Measurements from ENCODE around the gene FZD10.
A peak's percentile ranks its signal among the peaks of the same experiment; 100 is the strongest.

FZD10 gene

DNA sequence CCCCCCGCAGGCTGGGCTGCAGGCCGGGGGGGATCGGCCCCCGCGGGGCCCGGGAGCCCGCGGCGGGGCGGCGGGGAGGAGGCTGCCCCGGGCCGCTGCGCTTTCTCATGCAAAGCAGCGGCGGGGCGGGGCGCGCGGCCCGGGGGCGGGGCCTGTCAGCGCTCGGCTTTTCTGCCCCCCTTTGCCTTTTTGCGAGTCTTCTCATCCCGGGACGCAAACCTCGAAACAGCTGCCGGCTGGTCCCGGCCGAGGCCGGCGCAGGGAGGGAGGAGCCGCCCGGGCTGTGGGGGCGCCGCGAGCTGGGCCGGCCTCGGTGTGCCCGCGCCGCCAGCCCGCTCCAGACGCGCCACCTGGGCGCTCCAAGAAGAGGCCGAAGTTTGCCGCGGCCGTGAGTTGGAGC, at the start of gene FZD10:
TSS of gene FZD10 (plus strand) at position 198 of the 400 bp plus-strand sequence. CDS start 479 bp downstream, outside the sequence.
- peak; percentile 6 for DNase-seq

- no peak for DNase-seq
These were observed 47.3 kb upstream of the FZD10 start for GRCh38 chr12:130114952-130115351.

DNA sequence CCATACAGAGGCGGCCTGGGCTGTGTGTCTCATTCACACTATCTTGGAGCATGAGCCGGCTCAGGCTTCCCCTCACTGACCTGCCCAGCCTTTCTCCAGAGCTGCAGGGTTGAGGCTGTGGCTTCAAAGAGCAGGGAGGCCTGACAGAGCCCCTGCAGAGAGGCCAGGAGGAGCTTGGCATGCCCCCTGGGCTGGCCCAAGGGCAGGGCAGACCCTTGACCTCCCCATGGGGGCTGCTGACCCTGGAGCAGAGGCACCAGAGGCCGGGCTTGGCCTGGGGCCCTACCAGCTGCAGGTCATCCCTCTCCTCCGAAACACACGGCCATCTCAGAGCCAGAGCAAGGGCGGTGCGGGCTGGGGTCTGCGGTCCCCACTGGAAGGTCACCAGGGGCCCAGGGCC, 46.6 kb upstream of the FZD10 start:
- no peak for DNase-seq

- no peak for DNase-seq
These were observed 45.5 kb upstream of the FZD10 start for GRCh38 chr12:130116791-130117190.

GRCh38 chr12:130117233-130117632, 45.0 kb upstream of the FZD10 start:
- no peak for DNase-seq

DNA sequence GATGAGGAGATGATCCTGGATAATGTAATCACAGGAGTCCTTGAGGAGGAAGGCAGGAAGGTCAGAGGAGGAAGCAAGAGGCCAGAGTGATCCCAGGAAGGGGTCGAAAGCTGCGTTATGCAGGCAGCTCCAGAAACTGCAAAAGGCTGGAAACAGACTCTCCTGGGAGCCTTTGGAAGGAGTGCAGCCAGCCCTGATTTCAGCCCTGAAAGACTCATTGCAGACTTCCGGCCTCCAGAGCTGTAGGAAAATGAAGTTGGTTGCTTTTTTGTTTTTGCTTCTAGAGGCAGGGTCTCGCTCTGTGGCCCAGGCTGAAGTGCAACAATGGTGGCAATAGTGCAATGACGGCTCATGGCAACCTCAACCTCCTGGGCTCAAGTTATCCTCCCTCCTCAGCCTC, 44.6 kb upstream of the FZD10 start:
- no peak for DNase-seq

GRCh38 chr12:130118181-130118580, 44.1 kb upstream of the FZD10 start:
- DNase-seq: no peak

- DNase-seq: no peak
These were observed 42.9 kb upstream of the FZD10 start for GRCh38 chr12:130119241-130119861.

- no peak for DNase-seq
These were observed 42.1 kb upstream of the FZD10 start for GRCh38 chr12:130120012-130120805.

DNA sequence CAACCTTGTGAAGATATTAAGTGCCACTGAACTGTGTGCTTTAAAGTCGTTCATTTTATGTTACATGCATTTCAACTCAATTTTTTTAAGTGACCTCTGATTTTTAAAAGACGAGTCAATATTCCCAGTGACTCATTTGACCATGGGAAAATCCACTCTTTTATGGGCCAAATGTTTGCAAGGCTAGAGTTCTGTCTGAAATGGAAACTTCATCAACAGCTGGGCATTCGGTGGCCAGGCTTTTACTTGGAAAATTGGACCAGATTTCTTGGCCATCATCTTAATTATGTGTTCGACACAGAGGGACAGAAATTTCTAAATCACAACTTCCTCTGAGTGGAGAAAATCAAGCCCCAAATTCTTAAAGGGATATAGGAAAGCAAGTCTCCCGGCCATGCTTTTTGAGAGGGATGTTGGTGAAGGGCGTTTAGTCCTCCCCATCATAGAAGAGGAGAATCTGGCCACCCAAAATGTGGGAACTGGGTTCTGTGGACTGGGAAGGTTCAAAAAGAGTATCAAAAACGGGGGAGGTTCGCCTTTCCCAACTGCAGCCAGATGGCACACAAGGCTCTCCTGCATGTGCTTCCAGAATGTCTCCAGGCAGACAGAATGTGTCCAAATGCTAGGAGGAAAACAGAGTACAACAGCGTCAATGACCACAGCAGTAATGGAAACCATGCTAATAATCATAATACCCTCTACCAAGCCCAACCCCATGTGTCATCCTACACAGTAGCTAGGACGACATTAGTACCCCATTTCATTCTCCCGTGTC, 40.9 kb upstream of the FZD10 start:
- no peak for DNase-seq

GRCh38 chr12:130122356-130122755, 39.9 kb upstream of the FZD10 start:
- DNase-seq: no peak

DNA sequence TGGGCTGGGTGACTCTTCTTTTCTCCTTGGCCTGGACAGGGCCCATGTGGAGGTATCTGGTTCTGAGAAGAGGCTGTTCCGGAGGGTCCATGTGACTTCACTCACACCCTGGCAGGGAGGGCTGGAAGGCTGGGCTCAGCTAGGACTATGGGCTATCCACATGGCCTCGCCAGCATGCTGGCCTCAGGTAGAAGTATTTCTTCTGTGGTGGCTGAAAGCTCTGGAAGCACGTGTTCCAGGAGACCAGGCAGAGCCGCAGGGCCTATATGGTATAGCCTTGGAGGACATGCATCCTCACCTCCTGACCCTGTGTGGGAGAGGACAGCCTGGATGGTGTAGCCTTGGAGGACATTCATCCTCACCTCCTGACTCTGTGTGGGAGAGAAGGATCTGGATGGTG, 38.2 kb upstream of the FZD10 start:
- DNase-seq: no peak

DNA sequence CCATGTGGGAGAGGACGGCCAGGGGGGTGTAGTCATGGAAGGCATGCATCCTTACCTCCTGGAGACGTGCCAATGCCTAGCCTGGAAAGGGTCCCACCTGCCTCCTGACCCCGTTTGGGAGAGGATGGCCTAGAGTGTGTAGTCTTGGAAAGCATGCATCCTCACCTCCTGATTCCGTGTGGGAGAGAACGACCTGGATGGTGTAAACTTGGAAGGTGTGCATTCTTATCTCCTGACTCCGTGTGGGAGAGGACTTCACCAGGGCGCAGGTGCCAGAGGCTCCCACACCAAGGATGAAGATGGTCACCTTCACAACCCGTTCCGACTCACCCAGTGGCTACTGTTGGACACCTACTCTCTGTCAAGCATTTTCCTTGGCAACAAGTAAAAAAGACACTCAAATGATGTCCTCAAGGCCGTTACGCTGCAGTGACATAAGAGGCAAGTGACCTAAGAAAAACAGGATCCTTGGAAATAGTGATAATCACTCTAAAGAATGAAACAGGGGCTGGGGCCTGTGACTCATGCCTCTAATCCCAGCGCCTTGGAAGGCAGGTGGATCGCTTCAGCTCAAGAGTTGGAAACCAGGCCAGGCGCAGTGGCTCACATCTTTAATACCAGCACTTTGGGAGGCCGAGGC, 37.5 kb upstream of the FZD10 start:
- DNase-seq: no peak

GRCh38 chr12:130126023-130126432, 36.2 kb upstream of the FZD10 start:
- no peak for DNase-seq

- DNase-seq: no peak
These were observed 34.7 kb upstream of the FZD10 start for GRCh38 chr12:130127532-130127911.

- no peak for DNase-seq
These were observed 34.1 kb upstream of the FZD10 start for GRCh38 chr12:130127912-130128789.

DNA sequence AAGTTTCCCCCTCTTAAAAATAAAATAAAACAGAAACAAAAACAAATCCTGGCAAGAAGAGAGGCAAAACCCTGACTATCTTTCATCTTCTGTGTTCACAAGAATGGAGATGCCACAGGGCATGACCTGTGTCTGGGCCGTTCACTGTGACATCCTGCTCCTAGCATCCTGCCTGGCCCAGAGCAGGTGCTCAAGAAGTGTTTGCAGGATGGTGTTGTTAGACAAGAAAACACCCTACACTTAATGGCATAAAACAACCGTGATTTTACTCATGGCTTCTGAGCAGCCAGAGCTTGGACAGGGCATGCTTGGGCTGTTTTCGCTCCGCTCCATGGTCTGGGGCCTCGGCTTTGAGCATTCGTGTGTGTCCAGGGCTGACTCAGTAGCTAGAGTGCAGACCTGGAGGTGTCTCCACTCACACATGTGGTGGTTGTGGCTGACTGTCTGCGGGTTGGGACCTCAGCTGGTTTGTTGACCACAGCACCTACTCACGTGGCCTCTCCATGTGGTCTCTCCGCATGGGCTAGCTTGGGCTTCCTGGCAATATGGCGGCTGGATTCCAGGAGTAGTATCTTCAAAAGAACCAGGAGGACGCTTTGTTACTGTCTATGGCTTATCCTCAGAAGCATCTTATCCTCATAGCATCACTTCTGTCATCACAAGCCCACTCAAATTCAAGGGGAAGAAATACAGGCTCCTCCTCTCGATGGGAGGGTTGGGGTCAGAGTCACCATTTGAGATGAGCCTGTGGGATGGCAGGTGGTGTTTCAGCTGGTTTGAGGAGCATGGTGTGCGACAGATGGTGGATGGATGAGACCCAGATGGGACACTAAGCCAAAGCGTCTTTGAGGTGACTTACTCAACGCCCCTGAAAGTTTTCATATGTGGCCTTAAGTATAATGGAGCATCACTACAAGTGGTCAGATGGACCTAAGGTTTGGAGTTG, 33.2 kb upstream of the FZD10 start:
- no peak for DNase-seq

GRCh38 chr12:130130346-130130745, 31.9 kb upstream of the FZD10 start:
- no peak for DNase-seq

GRCh38 chr12:130131025-130131424, 31.2 kb upstream of the FZD10 start:
- no peak for DNase-seq

DNA sequence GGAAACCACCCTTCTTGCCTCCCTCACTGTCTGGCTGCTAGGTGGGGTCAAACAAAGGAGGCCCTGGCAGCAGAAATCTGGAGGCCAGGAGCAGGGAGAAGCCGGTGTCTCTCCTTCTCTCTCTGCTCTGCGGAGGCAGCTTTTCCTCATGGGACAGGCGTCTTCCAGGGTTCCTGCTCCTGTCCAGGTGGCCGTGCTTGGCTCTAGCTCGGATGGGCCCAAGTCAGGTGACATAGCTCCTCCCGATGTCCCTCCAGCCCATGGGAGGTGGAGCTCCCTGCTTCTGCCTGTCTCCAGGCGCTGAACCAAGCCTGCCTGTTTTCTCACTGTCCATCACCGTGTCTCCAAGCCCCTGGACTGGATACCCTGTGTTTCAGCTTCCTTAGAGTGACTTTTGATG, 30.5 kb upstream of the FZD10 start:
- DNase-seq: no peak

Data from NCI-H1105 (cell line).